ENCODE data around the gene LGI4. TPM values are rescaled to one million over a fixed set of nuclear protein-coding genes. Genes with fewer than 3 reads are reported as not detected.

LGI4 gene
- total RNA-seq, 1 donor from 2014 or later: not detected

- TF ChIP-seq CTCF (IDR thresholded peaks at IDR 0.05): no peak
- POLR2A ChIA-PET: no interaction called here
- intact Hi-C loops (cut with micrococcal nuclease): no loop called here
- Mint-ChIP-seq H3K27me3 (no peaks in the 10 kb centered on the region), H3K9me3 (no peaks in the 10 kb centered on the region), H3K4me1 (no peaks in the 10 kb centered on the region), H3K27ac (no peak overlapping the region), H3K4me3 (no peak overlapping the region), H3K36me3 (ENCODE audit: low read depth) (no peaks in the 10 kb centered on the region)
- ATAC-seq (ENCODE audit: low read depth): no peak
- no peak for DNase-seq
- CTCF ChIA-PET: interaction anchor here (0.9 kb wide), 1 partner anchor 34 kb away, joined by 4 read pairs; no protein-coding TSS in a partner anchor
Observed at GRCh38 chr19:35100588-35101533, 34.0 kb downstream of the LGI4 start.

GRCh38 chr19:35099897-35100275 is 35.0 kb downstream of the LGI4 start:
- ATAC-seq (ENCODE audit: low read depth): no peak
- DNase-seq: no peak
- H3K27me3 Mint-ChIP-seq: no peaks in the 10 kb centered on the region
- no peak overlapping the region for H3K4me3 Mint-ChIP-seq
- no peaks in the 10 kb centered on the region for H3K4me1 Mint-ChIP-seq
- intact Hi-C loops (cut with micrococcal nuclease): no loop called here
- no peaks in the 10 kb centered on the region for H3K9me3 Mint-ChIP-seq
- no peak overlapping the region for H3K27ac Mint-ChIP-seq
- no peaks in the 10 kb centered on the region for H3K36me3 Mint-ChIP-seq (ENCODE audit: low read depth)
- no peak for TF ChIP-seq CTCF (IDR thresholded peaks at IDR 0.05)
- CTCF ChIA-PET: interaction anchor here (0.9 kb wide), 1 partner anchor 33 kb away, joined by 4 read pairs; no protein-coding TSS in a partner anchor
- POLR2A ChIA-PET: no interaction called here

GRCh38 chr19:35099155-35099896 is 35.5 kb downstream of the LGI4 start:
- intact Hi-C loops (cut with micrococcal nuclease): no loop called here
- H3K27ac Mint-ChIP-seq: no peak overlapping the region
- DNase-seq (no peak), ATAC-seq (ENCODE audit: low read depth) (no peak)
- POLR2A ChIA-PET: interaction anchor here (0.5 kb wide), 1 partner anchor 18 kb away, joined by 4 read pairs; no protein-coding TSS in a partner anchor
- CTCF ChIA-PET: interaction anchor here (0.9 kb wide), 1 partner anchor 32 kb away, joined by 4 read pairs; no protein-coding TSS in a partner anchor
- no peaks in the 10 kb centered on the region for H3K9me3 Mint-ChIP-seq
- H3K36me3 Mint-ChIP-seq (ENCODE audit: low read depth): no peaks in the 10 kb centered on the region
- H3K27me3 Mint-ChIP-seq: no peaks in the 10 kb centered on the region
- no peaks in the 10 kb centered on the region for H3K4me1 Mint-ChIP-seq
- no peak overlapping the region for H3K4me3 Mint-ChIP-seq
- no peak for TF ChIP-seq CTCF (IDR thresholded peaks at IDR 0.05)

- H3K27ac Mint-ChIP-seq: no peak overlapping the region
- intact Hi-C loops (cut with micrococcal nuclease): no loop called here
- no peak overlapping the region for H3K4me3 Mint-ChIP-seq
- ChIA-PET CTCF (interaction anchor here (0.6 to 1.5 kb wide), 2 partner anchors 13 to 881 kb away, joined by 3 to 4 read pairs; no protein-coding TSS in a partner anchor), POLR2A (no interaction called here)
- no peaks in the 10 kb centered on the region for H3K9me3 Mint-ChIP-seq
- H3K36me3 Mint-ChIP-seq (ENCODE audit: low read depth): no peaks in the 10 kb centered on the region
- TF ChIP-seq CTCF (IDR thresholded peaks at IDR 0.05): no peak
- no peaks in the 10 kb centered on the region for H3K27me3 Mint-ChIP-seq
- DNase-seq (no peak), ATAC-seq (ENCODE audit: low read depth) (no peak)
- no peaks in the 10 kb centered on the region for H3K4me1 Mint-ChIP-seq
Observed at GRCh38 chr19:35098413-35099049, 36.3 kb downstream of the LGI4 start.

Data from activated B cell treated with CpG ODN at 0.5 μM for 24 hours (primary cell).